ENCODE results near the gene NTM.

NTM gene

DNA sequence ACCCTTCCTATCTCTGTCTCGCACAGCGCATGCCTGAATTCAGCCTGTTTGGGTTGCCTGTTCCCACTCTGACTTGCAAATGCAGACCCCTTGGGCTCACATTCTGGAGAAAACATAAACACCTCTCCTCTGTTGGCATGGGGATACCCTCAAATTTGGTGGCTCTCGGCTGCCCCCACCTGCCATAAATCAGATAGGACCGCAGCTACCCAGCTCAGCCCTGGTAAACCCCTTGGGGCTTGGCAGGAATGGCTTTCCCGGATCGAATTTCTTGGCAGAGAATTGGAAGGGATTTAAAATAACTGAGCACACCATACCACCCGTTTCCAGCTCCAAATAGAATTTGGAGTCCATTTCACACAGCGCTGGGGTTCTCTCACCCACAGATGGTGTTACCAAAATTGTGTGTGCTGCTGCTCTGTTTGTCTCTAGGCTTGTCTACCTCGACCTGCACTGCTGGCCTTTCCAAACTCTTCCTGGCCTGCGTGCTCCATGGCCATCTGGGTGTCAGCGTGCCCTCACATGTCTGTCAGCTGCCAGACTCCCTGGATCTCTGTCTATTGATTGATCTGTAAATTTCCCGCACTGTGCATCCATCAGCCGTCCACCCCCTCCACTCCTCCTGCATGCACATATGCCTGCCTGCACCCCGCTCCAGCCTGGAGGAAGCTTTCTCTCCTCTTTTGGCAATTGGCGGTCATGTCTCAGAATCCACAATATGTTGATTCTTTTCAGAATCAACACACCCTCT lies 134.0 kb downstream of the NTM start:
- no peak overlapping the region for H3K4me3 Mint-ChIP-seq
- no peaks in the 10 kb centered on the region for H3K27me3 Mint-ChIP-seq
- no peaks in the 10 kb centered on the region for H3K36me3 Mint-ChIP-seq (ENCODE audit: insufficient read depth)
- H3K4me1 Mint-ChIP-seq = no peaks in the 10 kb centered on the region
- DNase-seq (ENCODE audit: low spot score in 2 of 2) (no peak), ATAC-seq (replicated peaks; ENCODE audit: extremely low read depth, poor library complexity, severe bottlenecking) (no peak)
- H3K27ac Mint-ChIP-seq (ENCODE audit: low read depth) = no peak overlapping the region
- peaks cover 24% of the 10 kb centered on the region for H3K9me3 Mint-ChIP-seq

DNA sequence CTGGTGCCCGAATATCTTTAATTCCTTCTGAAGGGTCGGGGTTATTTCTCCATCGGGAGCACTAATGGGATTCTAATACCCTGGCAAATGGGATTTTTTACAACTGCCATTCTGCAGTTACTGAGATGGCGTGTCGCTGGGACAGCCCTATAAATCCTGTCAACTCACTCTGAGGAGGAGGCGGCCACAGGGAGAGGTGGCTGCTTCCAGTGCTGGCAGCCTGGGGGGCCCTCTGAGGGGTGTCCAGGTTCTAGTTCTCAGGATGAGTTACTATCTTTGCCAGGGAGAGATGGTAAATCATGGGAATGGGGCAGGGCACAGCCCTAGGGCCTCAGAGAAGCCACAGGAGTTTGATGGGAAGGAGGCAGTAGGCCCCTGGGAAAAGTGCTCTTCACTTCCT lies 135.9 kb downstream of the NTM start:
- no peak overlapping the region for H3K27ac Mint-ChIP-seq (ENCODE audit: low read depth)
- H3K27me3 Mint-ChIP-seq = no peaks in the 10 kb centered on the region
- no peaks in the 10 kb centered on the region for H3K4me1 Mint-ChIP-seq
- ATAC-seq (replicated peaks; ENCODE audit: extremely low read depth, poor library complexity, severe bottlenecking) (no peak), DNase-seq (ENCODE audit: low spot score in 2 of 2) (no peak)
- H3K36me3 Mint-ChIP-seq (ENCODE audit: insufficient read depth) = no peaks in the 10 kb centered on the region
- H3K9me3 Mint-ChIP-seq = peaks cover 21% of the 10 kb centered on the region
- H3K4me3 Mint-ChIP-seq = no peak overlapping the region

DNA sequence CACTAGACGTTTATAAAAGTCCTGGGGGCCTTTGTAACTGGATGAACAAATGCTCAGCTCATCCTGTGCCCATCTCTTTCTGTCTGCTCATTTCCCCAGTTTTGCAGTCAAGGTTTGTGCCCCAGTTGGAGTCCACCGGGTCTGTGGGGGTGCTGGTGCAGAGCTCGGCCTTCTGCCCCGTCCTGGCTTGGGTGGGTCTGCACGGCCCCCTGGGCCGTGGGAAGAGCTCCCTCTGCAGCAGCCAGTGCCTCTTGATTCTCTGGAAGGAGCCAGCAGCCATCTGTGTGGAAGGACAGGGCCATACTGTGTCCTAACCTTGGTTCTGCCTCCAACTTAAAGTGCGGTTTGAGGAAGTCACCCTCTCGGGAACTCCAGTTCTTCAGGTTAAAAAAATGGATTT lies 140.2 kb downstream of the NTM start:
- H3K9me3 Mint-ChIP-seq = peaks cover 13% of the 10 kb centered on the region
- no peak for DNase-seq (ENCODE audit: low spot score in 2 of 2)
- no peaks in the 10 kb centered on the region for H3K4me1 Mint-ChIP-seq
- no peaks in the 10 kb centered on the region for H3K36me3 Mint-ChIP-seq (ENCODE audit: insufficient read depth)
- ATAC-seq (replicated peaks; ENCODE audit: extremely low read depth, poor library complexity, severe bottlenecking) = no peak
- no peak overlapping the region for H3K27ac Mint-ChIP-seq (ENCODE audit: low read depth)
- no peak overlapping the region for H3K4me3 Mint-ChIP-seq
- H3K27me3 Mint-ChIP-seq = no peaks in the 10 kb centered on the region

DNA sequence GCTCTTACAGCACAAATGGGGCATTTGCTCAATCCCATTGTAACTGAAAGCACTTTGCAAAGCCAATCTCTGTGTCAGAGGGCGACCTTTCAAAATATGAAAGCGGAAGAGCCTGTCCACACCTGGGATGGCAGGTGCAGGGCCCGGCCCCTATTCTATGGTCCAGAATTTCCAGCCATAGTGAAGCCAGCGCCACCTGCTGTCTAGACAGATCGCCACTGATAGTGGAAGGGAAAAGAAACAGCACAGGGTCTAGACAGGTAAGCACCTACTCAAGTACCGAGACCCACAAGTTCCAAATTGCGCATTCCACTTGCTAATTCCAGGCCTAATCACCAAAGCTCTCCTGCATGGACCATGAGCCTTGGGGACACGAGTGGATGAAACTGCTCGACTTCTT lies 141.4 kb downstream of the NTM start:
- no peaks in the 10 kb centered on the region for H3K36me3 Mint-ChIP-seq (ENCODE audit: insufficient read depth)
- ATAC-seq (replicated peaks; ENCODE audit: extremely low read depth, poor library complexity, severe bottlenecking) = no peak
- no peak overlapping the region for H3K4me3 Mint-ChIP-seq
- no peaks in the 10 kb centered on the region for H3K27me3 Mint-ChIP-seq
- no peak overlapping the region for H3K27ac Mint-ChIP-seq (ENCODE audit: low read depth)
- H3K9me3 Mint-ChIP-seq = peaks cover 13% of the 10 kb centered on the region
- DNase-seq (ENCODE audit: low spot score in 2 of 2) = no peak
- H3K4me1 Mint-ChIP-seq = no peaks in the 10 kb centered on the region

GRCh38 chr11:131512228-131512627 lies 141.8 kb downstream of the NTM start:
- ATAC-seq (replicated peaks; ENCODE audit: extremely low read depth, poor library complexity, severe bottlenecking) = no peak
- H3K4me3 Mint-ChIP-seq = no peak overlapping the region
- no peaks in the 10 kb centered on the region for H3K27me3 Mint-ChIP-seq
- H3K27ac Mint-ChIP-seq (ENCODE audit: low read depth) = no peak overlapping the region
- no peaks in the 10 kb centered on the region for H3K36me3 Mint-ChIP-seq (ENCODE audit: insufficient read depth)
- H3K9me3 Mint-ChIP-seq = peaks cover 13% of the 10 kb centered on the region
- no peak for DNase-seq (ENCODE audit: low spot score in 2 of 2)
- no peaks in the 10 kb centered on the region for H3K4me1 Mint-ChIP-seq

DNA sequence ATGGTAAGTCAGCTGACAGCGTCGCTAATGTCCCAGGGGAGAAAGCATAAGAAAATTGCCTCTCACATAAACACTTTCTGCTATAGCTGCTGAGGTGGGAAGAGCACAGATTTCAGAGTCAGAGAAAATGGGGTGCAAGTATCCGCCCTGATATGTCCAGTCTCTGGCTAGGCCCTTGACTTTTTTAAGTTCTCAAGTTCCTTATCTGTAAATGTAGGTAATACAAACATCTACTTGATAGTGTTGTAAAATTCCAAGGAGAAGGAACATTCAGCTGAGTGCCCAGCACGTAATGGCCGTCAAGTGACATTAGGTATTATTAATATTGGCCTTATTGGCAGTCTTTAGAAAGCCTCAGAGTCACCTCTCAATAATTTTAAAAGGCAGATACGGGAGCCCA lies 143.6 kb downstream of the NTM start:
- no peak for DNase-seq (ENCODE audit: low spot score in 2 of 2)
- Mint-ChIP-seq H3K36me3 (ENCODE audit: insufficient read depth) (no peaks in the 10 kb centered on the region), H3K9me3 (peaks cover 13% of the 10 kb centered on the region), H3K4me3 (no peak overlapping the region), H3K4me1 (no peaks in the 10 kb centered on the region), H3K27me3 (no peaks in the 10 kb centered on the region), H3K27ac (ENCODE audit: low read depth) (no peak overlapping the region)
- ATAC-seq (replicated peaks; ENCODE audit: extremely low read depth, poor library complexity, severe bottlenecking) = no peak

GRCh38 chr11:131518305-131518838 lies 148.0 kb downstream of the NTM start:
- Mint-ChIP-seq H3K27me3 (no peaks in the 10 kb centered on the region), H3K4me3 (no peak overlapping the region), H3K9me3 (peaks cover 17% of the 10 kb centered on the region), H3K27ac (ENCODE audit: low read depth) (no peak overlapping the region), H3K4me1 (no peaks in the 10 kb centered on the region), H3K36me3 (ENCODE audit: insufficient read depth) (no peaks in the 10 kb centered on the region)
- ATAC-seq (replicated peaks; ENCODE audit: extremely low read depth, poor library complexity, severe bottlenecking) = no peak
- DNase-seq (ENCODE audit: low spot score in 2 of 2) = no peak

- Mint-ChIP-seq H3K4me3 (no peak overlapping the region), H3K27ac (ENCODE audit: low read depth) (no peak overlapping the region), H3K36me3 (ENCODE audit: insufficient read depth) (no peaks in the 10 kb centered on the region), H3K4me1 (no peaks in the 10 kb centered on the region), H3K27me3 (no peaks in the 10 kb centered on the region), H3K9me3 (peaks cover 19% of the 10 kb centered on the region)
- DNase-seq (ENCODE audit: low spot score in 2 of 2) (no peak), ATAC-seq (replicated peaks; ENCODE audit: extremely low read depth, poor library complexity, severe bottlenecking) (no peak)
These were observed 152.4 kb downstream of the NTM start for GRCh38 chr11:131522851-131523250.

- Mint-ChIP-seq H3K4me3 (no peak overlapping the region), H3K36me3 (ENCODE audit: insufficient read depth) (no peaks in the 10 kb centered on the region), H3K4me1 (no peaks in the 10 kb centered on the region), H3K9me3 (no peaks in the 10 kb centered on the region), H3K27me3 (no peaks in the 10 kb centered on the region), H3K27ac (ENCODE audit: low read depth) (no peak overlapping the region)
- ATAC-seq (replicated peaks; ENCODE audit: extremely low read depth, poor library complexity, severe bottlenecking) (no peak), DNase-seq (ENCODE audit: low spot score in 2 of 2) (no peak)
These were observed 160.0 kb downstream of the NTM start for GRCh38 chr11:131530407-131530806.

DNA sequence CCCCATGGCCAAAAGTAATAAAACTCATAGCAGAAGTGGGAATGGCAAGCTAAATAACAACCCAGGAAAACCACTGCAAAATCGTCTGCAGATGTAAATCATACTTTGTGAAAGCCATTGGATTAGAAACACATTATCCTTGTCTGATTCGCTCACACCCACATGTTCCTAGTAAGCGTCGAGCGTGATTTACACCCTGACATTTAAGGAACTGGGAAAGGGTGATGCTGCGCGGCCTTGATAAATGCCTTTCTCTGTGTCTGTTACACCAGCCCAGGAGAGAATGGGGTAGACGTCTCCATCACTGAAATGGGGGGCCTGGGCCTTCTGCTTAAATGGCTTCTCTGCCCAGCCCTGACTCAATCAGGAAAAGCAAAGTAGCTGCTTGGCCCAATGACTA lies 162.7 kb downstream of the NTM start:
- Mint-ChIP-seq H3K9me3 (peaks cover 5% of the 10 kb centered on the region), H3K27me3 (no peaks in the 10 kb centered on the region), H3K36me3 (ENCODE audit: insufficient read depth) (no peaks in the 10 kb centered on the region), H3K27ac (ENCODE audit: low read depth) (no peak overlapping the region), H3K4me3 (no peak overlapping the region), H3K4me1 (no peaks in the 10 kb centered on the region)
- ATAC-seq (replicated peaks; ENCODE audit: extremely low read depth, poor library complexity, severe bottlenecking) (no peak), DNase-seq (ENCODE audit: low spot score in 2 of 2) (no peak)

GRCh38 chr11:131533998-131534397 lies 163.6 kb downstream of the NTM start:
- peaks cover 5% of the 10 kb centered on the region for H3K9me3 Mint-ChIP-seq
- H3K4me3 Mint-ChIP-seq = no peak overlapping the region
- H3K36me3 Mint-ChIP-seq (ENCODE audit: insufficient read depth) = no peaks in the 10 kb centered on the region
- no peak for ATAC-seq (replicated peaks; ENCODE audit: extremely low read depth, poor library complexity, severe bottlenecking)
- H3K27me3 Mint-ChIP-seq = no peaks in the 10 kb centered on the region
- no peak overlapping the region for H3K27ac Mint-ChIP-seq (ENCODE audit: low read depth)
- H3K4me1 Mint-ChIP-seq = no peaks in the 10 kb centered on the region
- DNase-seq (ENCODE audit: low spot score in 2 of 2) = no peak

GRCh38 chr11:131534611-131535010 lies 164.2 kb downstream of the NTM start:
- DNase-seq (ENCODE audit: low spot score in 2 of 2) = no peak
- Mint-ChIP-seq H3K4me1 (no peaks in the 10 kb centered on the region), H3K4me3 (no peak overlapping the region), H3K9me3 (peaks cover 5% of the 10 kb centered on the region), H3K27ac (ENCODE audit: low read depth) (no peak overlapping the region), H3K36me3 (ENCODE audit: insufficient read depth) (no peaks in the 10 kb centered on the region), H3K27me3 (no peaks in the 10 kb centered on the region)
- no peak for ATAC-seq (replicated peaks; ENCODE audit: extremely low read depth, poor library complexity, severe bottlenecking)

DNA sequence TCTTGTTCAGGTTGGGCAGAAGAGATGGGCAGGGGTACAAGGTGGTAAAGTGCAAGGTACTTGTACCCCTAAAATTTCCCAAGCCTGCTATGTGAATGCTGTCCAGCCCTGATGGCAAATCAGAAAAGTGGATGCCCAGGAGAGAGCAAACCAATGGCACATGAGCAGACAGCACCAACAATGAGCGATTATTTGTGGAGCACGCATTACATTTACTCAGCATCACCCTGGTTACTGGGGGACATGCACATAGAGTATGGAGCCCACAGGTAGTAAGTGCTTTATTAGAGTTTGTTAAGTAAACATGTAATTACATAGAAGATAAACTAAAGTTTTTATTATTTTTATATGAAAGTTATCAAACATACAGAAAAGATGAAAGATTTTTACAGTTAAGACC lies 165.7 kb downstream of the NTM start:
- ATAC-seq (replicated peaks; ENCODE audit: extremely low read depth, poor library complexity, severe bottlenecking) = no peak
- no peaks in the 10 kb centered on the region for H3K4me1 Mint-ChIP-seq
- H3K27ac Mint-ChIP-seq (ENCODE audit: low read depth) = no peak overlapping the region
- DNase-seq (ENCODE audit: low spot score in 2 of 2) = no peak
- H3K4me3 Mint-ChIP-seq = no peak overlapping the region
- H3K9me3 Mint-ChIP-seq = peaks cover 5% of the 10 kb centered on the region
- no peaks in the 10 kb centered on the region for H3K27me3 Mint-ChIP-seq
- no peaks in the 10 kb centered on the region for H3K36me3 Mint-ChIP-seq (ENCODE audit: insufficient read depth)

Measured in central memory CD8-positive, alpha-beta T cell (primary cell).